Cerebellar cortex (tissue), 1 donor: ENCODE results near the gene FBXW2.

Experiments
- DNase-seq: peaks from one replicate; pipeline ENCODE4 v3.0.0-alpha.2; 2015; ENCODE audit warnings: low spot score

Gene FBXW2

GRCh38 chr9:120714088-120714845 is 78.9 kb downstream of the FBXW2 start, which contains the start of gene MEGF9:
TSS of gene MEGF9 (minus strand) at chr9:120714470. CDS start at chr9:120714358, 112 bp downstream.
- DNase-seq = peak; percentile 98

- DNase-seq = no peak
Observed at GRCh38 chr9:120713257-120714087, 79.7 kb downstream of the FBXW2 start.

GRCh38 chr9:120712539-120713031 is 80.6 kb downstream of the FBXW2 start:
- peak; percentile 51 for DNase-seq

GRCh38 chr9:120711841-120712538 is 81.2 kb downstream of the FBXW2 start:
- peak; percentile 40 for DNase-seq

GRCh38 chr9:120711354-120711753 is 81.9 kb downstream of the FBXW2 start:
- DNase-seq = no peak

- peak; percentile 56 for DNase-seq
Observed at GRCh38 chr9:120710110-120710981, 82.9 kb downstream of the FBXW2 start.

- DNase-seq = no peak
Observed at GRCh38 chr9:120708526-120709224, 84.5 kb downstream of the FBXW2 start.

GRCh38 chr9:120707170-120707569 is 86.0 kb downstream of the FBXW2 start:
- DNase-seq = no peak
